HL-60/S4 (cell line): ENCODE measurements around the gene INPP5A.

ENCODE experiments used
- in situ Hi-C: fragments of 300-500 bp; cut with MboI; formaldehyde crosslinking; loops from 2 replicates; pipeline ENCODE4 v1.14.3; 2022; ENCODE audit warnings: low sequenced_read_pairs

INPP5A gene

GRCh38 chr10:132624061-132624846 is 86.7 kb downstream of the INPP5A start:
- in situ Hi-C loops: no loop called here

DNA sequence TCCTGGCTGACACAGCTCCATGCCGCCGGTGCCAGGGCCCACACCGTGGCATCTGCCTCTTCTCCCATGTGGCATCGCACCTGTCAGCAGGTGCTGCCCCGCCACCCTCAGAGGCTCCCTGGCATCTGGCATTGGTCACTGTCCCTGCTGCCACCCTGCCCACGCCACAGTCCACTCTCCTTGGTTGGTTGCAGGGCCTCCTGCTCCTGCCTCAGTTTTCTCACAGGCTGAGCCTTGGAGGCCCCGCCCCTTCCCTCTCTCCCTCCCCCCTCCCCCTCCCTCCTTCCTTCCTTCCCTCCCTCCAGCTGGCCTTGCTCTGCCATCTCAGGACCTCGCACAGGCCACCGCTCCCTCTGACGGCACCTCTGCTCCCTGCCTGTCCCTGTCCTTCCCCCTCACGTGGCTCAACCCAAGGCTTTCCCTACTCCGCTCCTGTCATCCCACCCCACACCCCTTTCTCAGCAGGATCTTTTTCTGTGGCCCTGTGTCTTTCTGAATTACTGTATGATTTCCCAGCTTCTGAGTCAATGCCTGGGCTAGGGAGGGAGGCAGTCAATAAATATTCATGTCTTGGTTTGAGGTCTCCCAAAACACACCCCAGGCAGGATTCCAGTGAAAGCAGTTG is 87.4 kb downstream of the INPP5A start:
- in situ Hi-C loops: no loop called here

- in situ Hi-C loops: no loop called here
These were observed 88.6 kb downstream of the INPP5A start for GRCh38 chr10:132626019-132626760.

GRCh38 chr10:132626761-132627665 is 89.4 kb downstream of the INPP5A start:
- in situ Hi-C loops: no loop called here

DNA sequence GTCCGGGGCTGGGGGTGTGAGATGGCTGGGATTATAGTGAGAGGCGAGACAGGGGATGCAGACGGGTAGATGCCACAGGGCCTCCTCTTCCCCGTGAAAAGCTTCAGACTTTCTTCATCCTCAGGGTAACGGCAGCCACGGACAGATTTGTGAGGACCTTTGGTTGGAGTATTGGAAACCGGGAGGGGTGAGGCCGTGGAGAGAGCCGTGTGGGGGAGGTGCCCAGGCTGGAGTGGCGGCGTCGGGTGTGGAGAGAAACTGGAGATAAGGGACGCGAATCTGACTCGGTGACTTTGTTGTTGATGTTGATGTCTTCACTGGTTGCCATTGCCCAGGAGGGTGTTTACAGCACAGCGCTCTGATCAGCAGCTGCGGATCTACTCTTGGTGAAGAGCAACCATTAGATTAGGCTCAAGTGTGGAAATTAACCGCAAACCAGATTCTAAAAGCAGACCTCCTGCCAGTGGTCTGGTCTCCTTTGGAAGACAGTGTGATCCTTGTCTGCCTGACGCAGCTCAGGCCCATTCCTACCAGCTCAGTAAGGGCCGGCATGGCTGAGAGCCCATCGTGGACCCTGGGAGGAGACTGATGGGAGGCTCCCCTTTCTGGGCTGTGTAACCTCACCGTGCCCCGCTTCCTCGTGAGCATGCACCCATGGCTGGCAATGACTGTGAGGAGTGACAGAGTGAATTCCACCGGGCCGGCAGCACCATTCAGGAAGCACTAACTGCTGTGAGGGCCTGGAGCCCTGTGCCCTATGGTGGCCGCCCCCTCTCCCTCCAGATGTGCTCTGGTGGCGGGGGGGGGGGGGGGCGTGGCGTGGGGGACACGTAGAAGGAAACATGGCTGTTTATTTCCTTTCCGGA is 90.3 kb downstream of the INPP5A start:
- in situ Hi-C loops: no loop called here

GRCh38 chr10:132628966-132629900 is 91.6 kb downstream of the INPP5A start:
- in situ Hi-C loops: no loop called here

DNA sequence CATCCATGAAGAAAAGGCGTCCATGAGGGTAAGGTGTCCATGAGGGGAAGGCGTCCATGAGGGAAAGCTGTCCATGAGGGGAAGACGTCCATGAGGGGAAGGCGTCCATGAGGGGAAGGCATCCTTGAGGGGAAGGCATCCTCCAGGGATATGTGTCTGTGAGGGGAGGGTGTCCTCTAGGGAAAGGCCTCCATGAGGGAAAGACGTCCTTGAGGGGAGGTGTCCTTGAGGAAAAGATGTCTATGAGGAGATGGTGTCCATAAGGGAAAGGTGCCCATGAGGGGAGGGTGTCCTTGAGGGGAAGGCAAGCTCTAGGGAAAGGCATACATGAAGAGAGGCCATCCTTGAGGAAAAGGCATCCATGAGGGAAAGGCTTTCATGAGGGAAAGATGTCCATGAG is 92.6 kb downstream of the INPP5A start:
- in situ Hi-C loops: loop anchor here (10.0 kb wide), 2 partner anchors 175 to 245 kb away; no protein-coding TSS in a partner anchor

DNA sequence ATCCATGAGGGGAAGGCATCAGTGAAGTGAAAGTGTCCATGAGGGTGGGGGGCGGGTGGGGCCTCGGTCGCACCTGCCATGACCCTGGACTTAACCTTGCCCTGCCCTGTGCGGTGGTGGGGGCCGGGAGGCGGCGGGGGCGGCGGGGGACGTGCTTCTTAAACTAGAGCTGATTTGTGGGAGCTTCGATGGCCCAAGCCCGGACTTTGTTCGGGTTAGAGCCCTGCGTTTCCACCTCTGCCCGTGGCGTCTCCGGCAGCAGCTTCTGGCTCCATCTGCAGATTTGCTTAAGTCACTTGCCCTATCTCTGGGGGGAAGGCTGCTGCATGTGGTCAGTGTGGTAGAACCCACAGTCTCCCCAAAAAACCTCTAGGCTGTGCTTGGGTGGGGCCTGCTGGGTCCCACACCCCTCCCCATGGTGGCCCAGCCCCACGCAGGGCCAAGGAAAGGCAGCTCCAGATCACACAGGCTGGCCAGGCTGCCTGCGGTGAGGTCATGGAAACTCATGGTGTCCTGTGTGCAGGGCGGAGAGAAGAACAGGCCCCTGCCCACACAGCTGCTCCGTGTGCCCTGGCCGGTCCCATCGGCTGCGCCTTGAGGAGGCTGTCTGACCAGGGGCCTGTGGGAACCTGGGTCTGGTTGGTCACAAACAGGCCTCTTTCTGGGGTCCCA is 93.2 kb downstream of the INPP5A start:
- in situ Hi-C loops: loop anchor here (10.0 kb wide), 2 partner anchors 176 to 246 kb away; no protein-coding TSS in a partner anchor

- in situ Hi-C loops: loop anchor here (10.0 kb wide), 2 partner anchors 177 to 247 kb away; no protein-coding TSS in a partner anchor
These were observed 93.8 kb downstream of the INPP5A start for GRCh38 chr10:132631338-132631735.

- in situ Hi-C loops: loop anchor here (10.0 kb wide), 2 partner anchors 177 to 247 kb away; no protein-coding TSS in a partner anchor
These were observed 94.5 kb downstream of the INPP5A start for GRCh38 chr10:132632091-132632561.

DNA sequence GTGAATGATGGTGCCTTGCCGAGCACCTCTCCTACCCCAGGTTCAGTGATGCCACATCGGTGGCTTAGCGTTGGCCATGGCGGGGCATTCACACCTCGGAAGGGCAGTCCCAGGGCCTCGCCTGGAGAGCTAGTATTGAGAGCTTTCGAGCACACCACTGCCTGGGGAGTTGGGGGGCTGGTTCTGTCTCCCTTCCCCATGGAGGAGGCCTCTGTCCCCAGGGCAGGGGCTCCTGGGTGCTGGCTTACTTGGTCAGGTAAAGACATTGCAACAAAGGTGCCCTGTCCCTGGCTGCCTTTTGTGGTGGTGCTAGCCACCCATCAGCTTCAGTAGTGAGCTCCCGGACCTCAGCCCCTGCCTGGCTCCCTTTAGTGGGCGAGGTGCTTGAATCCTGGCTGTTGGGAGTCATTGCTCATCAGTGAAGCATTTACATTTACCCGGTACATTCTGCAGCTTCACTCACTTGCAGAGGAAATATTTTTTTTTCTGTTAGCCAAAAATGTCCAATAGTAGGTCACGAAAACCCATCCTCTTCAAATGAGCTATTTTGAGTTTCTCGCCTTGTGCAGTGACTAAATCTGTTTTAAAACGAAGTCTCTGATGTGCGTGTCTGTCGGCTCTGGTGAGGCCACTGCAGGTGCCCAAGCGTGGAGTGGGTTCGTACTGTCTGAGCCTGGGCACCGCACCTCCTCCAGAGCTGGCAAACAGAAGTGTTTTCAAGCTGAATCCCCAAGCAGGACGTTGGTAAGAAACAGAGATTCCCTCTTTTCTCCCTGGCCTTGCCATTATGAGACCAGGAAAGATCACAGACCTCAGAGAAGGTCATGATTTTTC is 95.5 kb downstream of the INPP5A start:
- in situ Hi-C loops: loop anchor here (10.0 kb wide), 2 partner anchors 178 to 248 kb away; no protein-coding TSS in a partner anchor

GRCh38 chr10:132634241-132634946 is 96.8 kb downstream of the INPP5A start:
- in situ Hi-C loops: loop anchor here (10.0 kb wide), 2 partner anchors 180 to 250 kb away; no protein-coding TSS in a partner anchor

GRCh38 chr10:132634947-132635271 is 97.3 kb downstream of the INPP5A start:
- in situ Hi-C loops: loop anchor here (10.0 kb wide), 2 partner anchors 180 to 250 kb away; no protein-coding TSS in a partner anchor

GRCh38 chr10:132636358-132636757 is 98.8 kb downstream of the INPP5A start:
- in situ Hi-C loops: loop anchor here (10.0 kb wide), 2 partner anchors 182 to 252 kb away; no protein-coding TSS in a partner anchor

DNA sequence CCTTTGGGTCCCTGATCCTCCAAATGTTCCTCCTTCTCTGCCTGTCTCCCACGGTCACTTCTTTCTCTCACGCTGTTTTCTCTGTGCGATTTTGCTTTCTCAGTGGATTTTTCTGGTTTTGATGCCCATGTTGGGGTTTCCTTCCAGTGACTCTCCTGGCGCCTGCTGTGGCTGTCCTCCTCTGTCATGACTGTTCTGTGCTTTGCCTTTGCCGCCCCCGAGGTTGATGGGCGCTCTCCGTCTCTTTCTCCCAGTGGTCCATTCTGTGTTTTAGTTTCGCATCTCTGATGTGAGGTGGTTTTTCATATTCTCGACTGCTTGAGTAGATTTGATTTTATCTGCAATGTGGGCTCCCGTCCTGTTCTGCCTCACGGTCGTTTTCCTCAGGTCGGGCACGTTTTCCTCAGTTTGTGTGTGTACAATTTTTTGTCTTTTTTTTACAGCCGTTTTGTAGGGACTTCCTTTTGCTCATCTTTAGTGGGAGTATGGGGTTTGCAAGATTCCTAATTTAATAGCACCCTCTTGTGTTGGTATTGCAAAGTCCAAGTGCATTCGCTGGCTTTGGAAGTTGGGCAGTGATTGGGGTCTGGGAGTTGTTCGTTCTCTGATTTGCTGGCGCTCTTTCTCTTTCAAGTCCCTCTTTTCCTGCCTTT is 100.0 kb downstream of the INPP5A start:
- in situ Hi-C loops: loop anchor here (10.0 kb wide), 2 partner anchors 183 to 253 kb away; no protein-coding TSS in a partner anchor
